Lung microvascular endothelial cell (primary cell): ENCODE results near the gene NBEAL1. TPM values are rescaled to one million over a fixed set of nuclear protein-coding genes. Genes with fewer than 3 reads are reported as not detected.
"Not testable (repeated sequence)": the region's sequence is repeated elsewhere in the genome, so short reads cannot be mapped to it uniquely, and the experiment has no call there.

Experiments used
- DNase-seq, 2 donors: peaks; one replicate each; pipeline versions ENCODE4 v3.0.0 to v3.0.0-alpha.2; 2010; ENCODE audit warnings: low read depth in 2 of 2
- total RNA-seq: library from RNA; depleted of rRNA; stranded (reverse); fragments of >200 nt; gene quantifications from 2 replicates; pipeline ENCODE4 v1.2.1, GENCODE V29; 2014

The NBEAL1 gene
- total RNA-seq, 1 donor from 2014 or later: 28.8 TPM

DNA sequence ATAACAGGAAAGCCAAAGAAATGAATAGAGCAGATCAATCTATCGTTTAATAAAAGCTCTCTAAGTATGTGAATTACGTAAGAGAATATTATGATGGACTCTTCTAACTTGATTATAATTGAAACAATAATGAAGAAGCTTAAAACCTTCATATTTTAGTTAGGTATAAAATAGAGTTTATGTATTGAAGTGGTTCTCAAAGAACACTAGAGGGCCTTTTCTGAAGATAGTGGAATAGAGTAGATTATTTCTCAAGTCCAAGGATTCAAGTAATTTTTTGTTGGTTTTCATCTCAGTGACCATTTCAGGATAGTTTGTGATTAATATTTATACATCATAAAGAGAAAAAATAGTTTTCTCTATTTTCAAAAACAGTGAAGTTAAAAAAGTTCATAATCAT is 97.7 kb downstream of the NBEAL1 start:
- no peak for DNase-seq

DNA sequence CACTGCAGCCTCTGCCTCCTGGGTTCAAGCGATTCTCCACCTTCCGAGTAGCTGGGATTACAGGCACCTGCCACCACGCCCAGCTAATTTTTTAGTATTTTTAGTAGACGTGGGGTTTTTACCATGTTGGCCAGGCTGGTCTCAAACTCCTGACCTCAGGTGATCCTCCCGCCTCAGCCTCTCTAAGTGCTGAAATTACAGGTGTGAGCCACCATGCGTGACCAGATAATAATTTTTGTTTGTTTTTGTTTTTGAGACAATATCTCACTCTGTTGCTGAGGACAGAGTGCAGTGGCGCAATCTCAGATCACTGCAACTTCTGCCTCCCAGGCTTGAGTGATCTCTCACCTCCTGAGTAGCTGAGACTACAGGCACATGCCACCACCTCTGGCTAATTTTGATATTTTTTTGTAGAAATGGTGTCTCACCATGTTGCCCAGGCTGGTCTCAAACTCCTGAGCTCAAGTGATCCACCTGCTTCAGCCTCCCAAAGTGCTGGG is 100.6 kb downstream of the NBEAL1 start:
- not testable (repeated sequence) for DNase-seq

DNA sequence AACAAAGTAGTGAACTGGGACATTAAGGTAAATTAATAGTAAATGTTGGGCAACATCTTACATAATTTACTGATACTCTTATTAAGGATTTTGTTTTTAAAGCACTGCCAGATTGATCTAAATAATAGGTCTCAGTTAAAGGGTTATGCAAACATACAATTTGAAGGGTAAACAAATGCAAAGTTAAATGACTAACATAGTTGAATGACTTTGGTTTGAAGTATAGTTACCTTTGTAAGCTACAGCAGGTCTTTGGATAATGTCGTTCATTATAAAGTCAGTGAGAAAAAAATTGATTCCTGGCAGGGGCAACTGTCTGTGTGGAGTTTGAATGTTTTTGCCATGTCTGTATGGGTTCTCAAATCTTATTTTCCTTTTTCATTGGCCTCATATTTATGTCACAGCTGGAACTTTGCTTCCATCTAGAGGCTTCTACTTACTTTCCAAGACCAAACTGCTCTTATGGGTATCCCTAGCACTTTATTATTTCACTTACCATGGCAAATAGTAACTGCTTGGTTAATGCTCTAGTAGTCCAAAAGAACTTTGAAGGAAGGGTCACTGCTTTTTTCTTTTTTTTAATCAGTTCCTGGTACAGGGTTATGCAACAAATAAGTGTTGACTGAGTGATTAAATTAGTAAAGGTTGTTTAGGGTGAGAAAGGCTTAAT is 107.8 kb downstream of the NBEAL1 start:
- peak in 1 of 2 donors; percentile 15 for DNase-seq

DNA sequence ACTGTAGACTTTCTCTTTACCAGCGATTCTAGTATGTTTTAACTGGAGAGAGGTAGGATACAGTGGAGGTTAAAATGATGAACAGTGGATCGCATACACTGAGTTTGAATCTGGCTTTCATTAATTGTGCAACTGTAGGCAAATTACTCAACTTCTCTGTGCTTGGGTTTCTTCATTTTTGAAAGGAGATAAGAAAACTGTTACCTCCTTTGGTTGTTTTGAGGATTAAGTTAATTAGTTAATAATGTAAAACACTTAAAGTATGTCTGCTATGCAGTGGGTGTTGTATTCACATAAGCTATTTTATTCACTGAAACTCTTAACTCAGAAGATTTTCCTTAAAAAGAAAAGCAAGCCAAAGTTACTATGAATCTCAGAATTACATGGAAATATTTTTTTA is 112.3 kb downstream of the NBEAL1 start:
- no peak for DNase-seq

DNA sequence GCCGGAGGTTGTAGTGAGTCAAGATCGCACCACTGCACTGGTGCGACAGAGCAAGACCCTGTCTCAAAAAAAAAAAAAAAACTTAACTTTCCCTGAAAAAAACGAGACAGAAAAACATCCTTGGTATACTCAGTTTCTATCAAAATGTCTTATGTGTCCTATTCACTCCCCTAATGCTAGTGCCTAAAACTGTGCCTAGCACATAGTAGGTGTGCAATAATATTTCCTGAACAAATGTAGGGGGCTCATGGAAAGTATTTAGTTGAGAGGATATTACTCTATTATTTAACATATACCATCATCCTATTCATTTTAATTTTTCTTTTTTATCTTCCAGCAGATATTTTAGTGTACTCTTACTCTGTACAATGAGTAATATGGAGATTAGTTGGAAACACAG is 120.4 kb downstream of the NBEAL1 start:
- DNase-seq: no peak

DNA sequence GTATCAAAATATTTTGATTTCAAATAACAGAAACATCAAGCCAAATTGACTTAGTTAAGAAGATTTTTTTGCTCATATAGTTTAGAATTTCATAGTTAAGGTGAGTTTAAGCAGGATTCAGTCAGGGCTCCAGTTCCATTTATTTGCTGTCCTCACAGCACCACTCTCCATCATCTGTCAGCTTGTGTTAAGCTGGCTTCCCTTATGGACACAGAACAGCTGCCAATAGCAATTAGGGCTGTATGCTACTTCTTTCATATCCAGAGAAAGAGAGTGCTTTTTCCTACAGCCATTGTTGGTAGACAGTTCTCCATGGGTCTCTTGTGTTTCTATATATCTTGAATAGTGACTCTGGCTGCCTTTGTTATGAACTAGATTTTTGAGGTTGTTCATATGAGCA is 128.7 kb downstream of the NBEAL1 start:
- no peak for DNase-seq

DNA sequence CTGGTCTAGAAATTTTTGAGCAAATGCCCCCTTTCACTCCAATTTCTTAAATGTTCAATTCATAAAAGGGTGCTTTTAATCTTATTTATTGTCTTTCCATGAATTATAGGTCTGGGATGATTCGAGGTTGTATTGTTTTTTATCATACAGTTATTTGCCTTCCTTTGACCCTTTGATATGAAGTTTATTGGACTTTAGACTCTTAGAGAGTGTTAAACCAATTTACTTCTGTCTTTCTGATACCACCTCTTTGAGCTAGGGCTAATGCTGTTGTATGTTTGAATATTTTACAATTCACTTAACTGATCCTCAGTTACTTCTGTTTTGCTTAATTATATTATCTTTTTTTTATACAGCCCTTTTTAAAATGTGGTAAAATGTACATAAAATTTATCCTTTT is 134.5 kb downstream of the NBEAL1 start:
- DNase-seq: no peak

DNA sequence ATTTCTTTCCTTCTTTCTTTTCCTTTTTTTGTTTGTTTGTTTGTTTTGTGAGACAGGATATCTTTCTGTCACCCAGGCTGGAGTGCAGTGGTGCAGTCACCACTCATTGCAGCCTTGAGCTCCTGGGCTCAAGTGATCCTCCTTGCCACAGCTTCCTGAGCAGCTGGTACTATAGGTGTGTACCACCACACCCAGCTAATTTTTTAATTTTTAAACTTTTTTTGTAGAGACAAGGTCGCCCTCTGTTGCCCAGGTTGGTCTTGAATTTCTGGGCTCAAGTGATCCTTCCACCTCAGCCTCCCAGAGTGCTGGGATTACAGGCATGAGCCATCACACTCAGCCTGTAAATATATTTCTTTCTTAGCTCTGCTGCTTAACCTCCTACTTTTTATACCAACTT is 140.7 kb downstream of the NBEAL1 start:
- DNase-seq: no peak

DNA sequence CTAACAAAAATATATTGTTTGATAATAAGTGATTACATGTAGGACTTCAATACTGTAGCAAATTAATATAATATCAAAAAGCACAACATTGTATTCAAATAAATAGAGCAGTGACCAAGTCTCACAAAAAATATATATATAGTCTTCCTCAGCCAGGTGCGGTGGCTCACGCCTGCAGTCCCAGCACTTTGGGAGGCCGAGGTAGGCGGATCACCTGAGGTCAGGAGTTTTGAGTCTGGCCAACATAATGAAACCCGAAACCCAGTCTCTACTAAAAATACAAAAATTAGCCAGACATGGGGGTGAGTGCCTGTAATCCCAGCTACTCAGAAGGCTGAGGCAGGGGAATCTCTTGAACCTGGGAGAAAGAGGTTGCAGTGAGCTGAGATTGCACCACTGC is 148.0 kb downstream of the NBEAL1 start:
- DNase-seq: not testable (repeated sequence)

DNA sequence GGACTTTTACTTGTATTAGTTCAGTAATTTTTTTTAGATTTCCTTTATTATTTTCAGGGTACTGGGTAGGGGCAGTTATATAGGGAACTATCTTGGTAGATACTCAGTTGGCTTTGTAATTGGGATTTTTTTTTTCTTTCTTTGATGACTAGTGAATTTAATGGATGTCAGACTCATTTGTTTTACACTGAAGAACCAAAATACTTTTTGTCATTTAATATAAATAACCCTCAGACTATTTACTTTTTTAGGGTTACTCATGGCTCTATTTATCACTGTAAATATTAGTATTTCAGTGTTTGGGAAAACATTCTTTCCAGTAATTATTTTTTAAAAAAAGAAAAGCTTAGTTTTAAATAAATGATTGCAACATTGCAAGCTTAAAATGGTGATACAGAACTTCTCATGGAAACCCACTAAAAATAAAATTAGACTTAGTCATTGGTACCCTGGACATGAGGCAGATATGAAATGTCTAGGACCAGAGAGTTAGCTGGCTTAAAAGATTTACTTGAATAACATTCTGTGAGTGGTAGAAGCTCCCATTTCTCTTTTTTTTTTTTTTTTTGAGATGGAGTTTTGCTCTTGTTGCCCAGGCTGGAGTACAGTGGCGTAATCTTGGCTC is 149.7 kb downstream of the NBEAL1 start:
- DNase-seq: no peak

DNA sequence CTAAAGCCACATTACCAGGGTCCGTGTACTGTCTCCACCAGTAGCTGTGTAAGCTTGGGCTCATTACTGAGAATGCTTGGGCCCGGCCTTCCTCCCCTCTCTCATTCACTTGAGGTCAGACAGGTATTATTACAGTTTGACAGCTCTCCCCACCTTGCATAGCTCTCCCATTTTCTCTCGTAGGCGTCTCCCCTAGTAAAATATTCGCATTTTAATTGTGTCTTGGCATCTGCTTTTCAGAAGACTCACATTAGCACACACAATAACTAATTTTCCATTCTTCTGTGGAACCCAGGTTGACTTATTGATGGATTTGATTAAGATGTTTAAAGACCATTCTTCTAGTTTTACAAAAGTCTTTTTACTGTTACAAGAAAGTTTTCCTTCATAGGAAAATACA is 153.1 kb downstream of the NBEAL1 start:
- DNase-seq: no peak

DNA sequence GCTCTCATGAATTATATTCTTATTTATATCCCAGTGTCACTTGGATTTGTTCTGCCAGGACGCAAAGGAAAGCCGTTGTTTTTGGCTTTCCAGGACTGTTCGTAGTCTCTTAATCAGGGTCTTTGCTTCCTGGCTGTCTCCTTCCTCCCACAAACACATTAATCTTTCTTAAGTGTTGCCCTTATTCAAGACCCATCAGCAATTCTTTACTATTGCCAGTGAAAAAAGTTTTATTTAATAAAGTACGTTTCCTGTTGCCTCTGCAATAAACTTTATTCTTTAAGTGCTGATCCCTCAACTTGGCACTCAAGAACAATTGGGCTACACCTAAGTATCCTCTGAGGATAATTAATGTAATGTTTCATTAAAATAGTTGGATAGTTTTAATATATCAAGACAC is 155.8 kb downstream of the NBEAL1 start:
- DNase-seq: no peak

DNA sequence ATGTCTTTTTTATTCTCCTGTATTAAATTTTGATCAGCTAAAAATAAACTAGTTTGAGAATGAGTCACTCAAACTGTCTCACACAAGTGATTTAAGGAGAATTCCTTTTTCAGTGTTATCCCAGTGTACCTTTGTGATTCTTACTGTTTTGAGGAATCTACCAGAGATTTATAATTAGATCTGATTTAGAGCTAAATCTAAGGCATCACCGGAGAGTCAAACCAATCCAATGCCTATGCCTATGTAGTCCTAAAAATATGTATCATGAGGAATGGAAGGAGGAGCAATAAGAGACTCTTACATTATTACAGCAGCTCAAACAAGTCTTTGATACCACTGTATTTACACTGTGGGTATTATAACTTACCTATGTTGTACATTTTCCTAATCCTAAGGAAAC is 160.7 kb downstream of the NBEAL1 start:
- no peak for DNase-seq

DNA sequence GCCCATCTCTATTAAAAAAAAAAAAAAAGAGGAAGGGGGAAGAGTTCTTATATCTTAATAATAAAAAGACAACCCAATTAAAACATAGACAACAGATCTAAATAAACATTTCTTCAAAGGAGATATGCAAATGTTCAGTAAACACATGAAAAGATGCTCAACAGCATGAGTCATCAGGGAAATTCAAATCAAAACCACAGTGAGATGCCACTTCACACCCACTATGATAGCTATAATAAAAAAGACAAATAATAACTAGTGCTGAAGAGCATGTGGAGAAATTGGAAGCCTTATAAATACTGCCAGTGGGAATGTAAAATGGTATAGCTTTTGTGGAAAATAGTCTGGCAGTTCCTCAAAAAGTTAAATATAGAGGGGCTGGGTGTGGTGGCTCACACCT is 162.7 kb downstream of the NBEAL1 start:
- peak in 1 of 2 donors; percentile 4 for DNase-seq

DNA sequence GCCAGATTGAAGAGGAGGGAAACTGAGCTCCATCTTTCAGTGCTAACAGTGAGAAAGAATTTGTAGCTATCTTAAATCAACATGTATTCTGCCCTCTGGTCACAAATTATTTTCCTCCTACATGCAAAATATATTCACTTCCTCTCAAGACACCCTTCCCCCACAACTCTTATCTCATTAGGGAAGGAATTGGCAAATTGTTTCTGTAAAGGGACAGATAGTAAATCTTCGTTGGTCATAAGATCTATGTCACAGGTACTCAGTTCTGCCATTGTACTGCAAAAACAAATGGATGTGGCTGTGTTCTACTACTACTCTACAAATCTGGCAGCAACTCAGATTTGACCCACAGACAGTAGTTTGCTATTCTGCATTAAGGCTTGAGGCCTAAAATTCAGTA is 171.2 kb downstream of the NBEAL1 start:
- no peak for DNase-seq

DNA sequence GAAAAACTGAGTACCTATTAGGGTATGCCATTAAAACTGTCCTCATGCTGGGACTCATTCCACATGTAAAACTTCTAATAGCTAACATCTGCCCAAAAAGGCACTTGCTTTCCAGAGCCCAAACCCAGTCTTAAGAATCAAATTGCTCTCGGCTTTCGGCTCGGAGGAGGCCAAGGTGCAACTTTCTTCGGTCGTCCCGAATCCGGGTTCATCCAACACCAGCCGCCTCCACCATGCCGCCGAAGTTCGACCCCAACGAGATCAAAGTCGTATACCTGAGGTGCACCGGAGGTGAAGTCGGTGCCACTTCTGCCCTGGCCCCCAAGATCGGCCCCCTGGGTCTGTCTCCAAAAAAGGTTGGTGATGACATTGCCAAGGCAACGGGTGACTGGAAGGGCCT is 175.9 kb downstream of the NBEAL1 start:
- DNase-seq: not testable (repeated sequence)

DNA sequence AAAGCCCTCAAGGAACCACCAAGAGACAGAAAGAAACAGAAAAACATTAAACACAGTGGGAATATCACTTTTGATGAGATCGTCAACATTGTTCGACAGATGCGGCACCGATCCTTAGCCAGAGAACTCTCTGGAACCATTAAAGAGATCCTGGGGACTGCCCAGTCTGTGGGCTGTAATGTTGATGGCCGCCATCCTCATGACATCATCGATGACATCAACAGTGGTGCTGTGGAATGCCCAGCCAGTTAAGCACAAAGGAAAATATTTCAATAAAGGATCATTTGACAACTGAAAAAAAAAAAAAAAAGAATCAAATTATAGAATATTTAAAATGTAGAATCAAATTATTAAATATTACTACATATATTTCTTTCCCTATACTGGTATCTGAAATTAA is 176.4 kb downstream of the NBEAL1 start:
- not testable (repeated sequence) for DNase-seq

DNA sequence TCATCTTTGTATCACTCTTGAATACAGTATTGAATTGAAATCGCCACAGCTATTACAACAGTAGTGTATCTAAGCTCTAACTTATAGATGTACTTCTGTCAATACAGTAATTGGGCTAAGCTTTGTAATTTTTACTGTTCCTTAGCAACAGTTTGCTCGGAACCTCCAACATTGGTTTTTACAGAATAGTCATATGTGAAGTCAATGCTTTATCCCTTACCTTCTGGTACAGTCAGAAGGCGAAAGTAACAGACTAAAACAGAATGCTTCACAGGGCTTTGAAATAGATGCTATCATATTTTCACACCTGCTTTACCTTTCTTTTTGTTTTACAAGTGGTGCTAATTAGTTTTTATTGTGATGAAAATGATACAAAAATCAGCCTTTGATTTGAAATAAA is 177.3 kb downstream of the NBEAL1 start:
- no peak for DNase-seq

DNA sequence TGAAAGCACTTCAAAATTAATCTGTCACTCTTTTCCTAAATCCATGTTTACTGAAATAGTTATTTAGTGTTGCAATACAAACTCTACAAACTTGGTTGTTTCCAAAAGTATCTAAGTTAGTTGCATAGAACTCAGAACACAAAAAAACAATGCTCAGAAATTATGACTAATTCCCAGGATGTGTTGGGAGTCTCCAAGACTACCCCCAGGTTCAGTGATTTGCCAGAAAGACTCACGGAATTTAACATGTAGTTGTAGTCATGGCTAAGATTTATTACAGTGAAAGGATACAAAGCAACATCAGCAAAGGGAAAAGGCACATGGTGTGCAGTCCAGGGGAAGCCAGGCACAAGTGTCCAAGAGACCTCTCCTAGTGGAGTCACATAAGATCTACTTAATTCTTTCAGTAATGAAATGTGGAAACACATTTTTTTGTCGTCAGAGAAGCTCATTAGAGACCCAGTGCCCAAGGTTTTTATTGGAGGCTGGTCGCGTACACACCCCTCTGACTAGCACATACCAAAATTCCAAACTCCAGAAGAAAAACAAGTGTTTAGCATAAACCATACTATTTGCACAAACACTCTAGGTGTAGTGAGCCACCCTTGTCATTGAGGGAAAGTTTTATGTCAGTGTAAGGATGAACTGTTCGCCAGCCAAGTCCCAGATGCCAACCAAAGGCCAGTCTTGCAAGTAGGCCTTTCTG is 180.8 kb downstream of the NBEAL1 start:
- peak in 1 of 2 donors; percentile 35 for DNase-seq

DNA sequence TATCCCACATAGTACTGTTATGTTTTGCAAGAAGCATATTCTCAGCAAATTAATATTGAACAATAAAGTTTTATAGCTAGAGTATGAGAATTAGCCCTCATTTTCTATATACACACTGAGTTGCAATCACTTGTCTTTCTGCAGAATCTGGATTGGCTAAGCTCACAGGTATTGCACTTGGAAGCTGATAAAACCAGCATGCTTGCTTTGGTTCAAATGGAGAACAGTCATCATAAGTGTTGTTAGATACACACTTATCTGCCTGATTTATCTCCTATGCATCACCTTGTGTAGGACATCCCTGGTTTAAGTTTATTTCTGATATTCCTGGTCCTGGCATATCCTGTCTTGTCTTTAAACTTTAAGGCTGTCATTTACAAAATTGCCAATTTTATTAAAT is 186.2 kb downstream of the NBEAL1 start:
- no peak for DNase-seq

DNA sequence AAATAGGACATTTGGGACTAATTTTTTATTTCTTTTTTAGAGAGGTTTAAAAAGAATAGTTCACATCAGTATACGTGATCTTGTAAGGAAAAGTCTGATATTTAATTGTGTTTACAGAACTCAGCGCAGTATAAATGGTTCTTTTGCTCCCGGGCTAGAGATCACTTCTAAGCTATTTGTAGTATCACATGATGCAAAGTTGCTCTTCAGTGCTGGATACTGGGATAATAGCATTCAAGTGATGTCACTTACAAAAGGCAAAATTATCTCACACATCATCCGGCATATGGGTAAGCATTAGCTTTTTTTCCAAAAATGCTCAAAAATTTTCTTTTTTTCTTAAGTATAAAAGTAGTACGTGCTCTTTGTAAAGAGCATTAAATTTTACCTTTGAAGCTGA is 186.8 kb downstream of the NBEAL1 start:
- no peak for DNase-seq

DNA sequence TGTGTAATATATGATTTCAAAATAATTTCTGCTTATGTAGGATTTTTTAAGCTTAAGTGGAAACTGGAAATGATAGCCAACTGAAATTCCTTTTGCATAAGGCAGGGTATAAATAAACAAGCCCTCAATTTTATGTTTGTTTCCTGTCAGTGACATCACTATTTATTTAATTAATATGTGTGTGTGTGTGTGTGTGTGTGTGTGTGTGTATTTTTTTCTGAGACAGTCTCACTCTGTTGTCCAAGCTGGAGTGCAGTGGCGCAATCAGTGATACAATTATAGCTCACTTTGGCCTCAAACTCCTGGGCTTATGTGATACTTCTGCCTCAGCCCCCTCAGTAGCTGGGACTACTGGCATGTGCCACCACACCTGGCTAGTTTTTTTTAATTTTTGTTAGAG is 194.9 kb downstream of the NBEAL1 start:
- DNase-seq: peak in 1 of 2 donors; percentile 2
